Measurements from ENCODE around the gene DYRK4.
"Not testable (repeated sequence)": the region's sequence is repeated elsewhere in the genome, so short reads cannot be mapped to it uniquely, and the experiment has no call there.

Gene DYRK4

GRCh38 chr12:4562034-4562657 is at the start of gene DYRK4:
DYRK4 (plus strand) TSS chr12:4562208; CDS start chr12:4562246, 38 bp downstream.
- DNase-seq (ENCODE audit: low read depth), result peak; percentile 71
- peak within 1 kb of the TSS; percentile 52 for H3K4me3 ChIP-seq (replicated peaks; ENCODE audit: low read depth, low read length)
- TF ChIP-seq CTCF (IDR thresholded peaks at IDR 0.05; ENCODE audit: low read length, missing control alignments), result no peak

GRCh38 chr12:4518106-4518728 is 43.8 kb upstream of the DYRK4 start:
- no peak for TF ChIP-seq CTCF (IDR thresholded peaks at IDR 0.05; ENCODE audit: low read length, missing control alignments)

GRCh38 chr12:4523443-4523842 is 38.6 kb upstream of the DYRK4 start:
- H3K4me3 ChIP-seq (replicated peaks; ENCODE audit: low read depth, low read length); DNase-seq (ENCODE audit: low read depth): not testable (repeated sequence)

More at GRCh38 chr12:4518106-4518728, 43.8 kb upstream of the DYRK4 start:
- DNase-seq (ENCODE audit: low read depth), result peak; percentile 62
- H3K4me3 ChIP-seq (replicated peaks; ENCODE audit: low read depth, low read length), result no peak overlapping the region

GRCh38 chr12:4526923-4527546 is 35.0 kb upstream of the DYRK4 start:
- peak; percentile 39 for DNase-seq (ENCODE audit: low read depth)
- H3K4me3 ChIP-seq (replicated peaks; ENCODE audit: low read depth, low read length), result no peak overlapping the region
- peak; percentile 42 for TF ChIP-seq CTCF (IDR thresholded peaks at IDR 0.05; ENCODE audit: low read length, missing control alignments)

GRCh38 chr12:4530160-4530559 is 31.8 kb upstream of the DYRK4 start:
- no peak overlapping the region for H3K4me3 ChIP-seq (replicated peaks; ENCODE audit: low read depth, low read length)
- no peak for TF ChIP-seq CTCF (IDR thresholded peaks at IDR 0.05; ENCODE audit: low read length, missing control alignments)
- no peak for DNase-seq (ENCODE audit: low read depth)

- no peak for TF ChIP-seq CTCF (IDR thresholded peaks at IDR 0.05; ENCODE audit: low read length, missing control alignments)
- no peak for DNase-seq (ENCODE audit: low read depth)
These were observed 30.9 kb upstream of the DYRK4 start for GRCh38 chr12:4530982-4531586.

GRCh38 chr12:4535092-4535491 is 26.9 kb upstream of the DYRK4 start:
- no peak for TF ChIP-seq CTCF (IDR thresholded peaks at IDR 0.05; ENCODE audit: low read length, missing control alignments)
- no peak overlapping the region for H3K4me3 ChIP-seq (replicated peaks; ENCODE audit: low read depth, low read length)
- no peak for DNase-seq (ENCODE audit: low read depth)

More at GRCh38 chr12:4530982-4531586, 30.9 kb upstream of the DYRK4 start:
- no peak overlapping the region for H3K4me3 ChIP-seq (replicated peaks; ENCODE audit: low read depth, low read length)

Data from fibroblast of pulmonary artery (primary cell).